ENCODE results near the gene STEAP3. TPM values are rescaled to one million over a fixed set of nuclear protein-coding genes. Genes with fewer than 3 reads are reported as not detected.

Gene STEAP3
- total and polyA plus RNA-seq, 2 donors (not counting 3 experiments of a cell fraction or from before 2014, with no cell fraction given) = 8.6 to 17.4 TPM

DNA sequence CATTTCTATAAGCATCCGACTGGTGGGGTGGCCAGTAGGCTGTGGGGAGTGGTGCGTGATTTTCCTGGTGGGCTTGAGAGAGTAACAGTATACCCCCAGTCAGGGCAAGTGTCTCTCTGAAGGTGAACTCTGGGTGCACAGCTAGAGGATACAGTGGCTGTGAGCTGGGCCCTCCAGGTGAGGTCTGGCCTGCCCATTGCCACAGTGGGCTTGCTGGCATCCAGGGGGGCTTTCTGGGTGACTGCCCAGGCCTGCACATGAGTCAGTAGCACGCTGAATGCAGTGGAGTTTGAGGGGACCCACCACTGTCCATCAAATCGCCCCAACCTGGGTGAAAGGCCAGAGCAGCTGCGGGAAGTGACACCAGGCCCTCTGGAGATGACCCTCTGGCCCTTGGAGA is 4.5 kb downstream of the STEAP3 start:
- no peaks in the 10 kb centered on the region for H3K9me1 ChIP-seq (replicated peaks; ENCODE audit: control insufficient read depth, extremely low read depth, insufficient read depth, low read length)
- no peak overlapping the region for H3K4me2 ChIP-seq (ENCODE audit: insufficient read depth, low read length)
- H3K79me2 ChIP-seq (ENCODE audit: control insufficient read depth, insufficient read depth, low read length) = peaks cover 18% of the 10 kb centered on the region
- no peaks in the 10 kb centered on the region for H3K36me3 ChIP-seq (ENCODE audit: control insufficient read depth in 2 of 2, extremely low read depth in 1 of 2, insufficient read depth in 2 of 2, low read length in 2 of 2)
- POLR2A ChIA-PET = no interaction called here
- no peak overlapping the region for H3K9ac ChIP-seq (replicated peaks; ENCODE audit: extremely low read depth, insufficient read depth, low read length)
- no peak for TF ChIP-seq JUN (IDR thresholded peaks at IDR 0.05; ENCODE audit: borderline replicate concordance, insufficient read depth, insufficient read length, low read depth)
- no peak for TF ChIP-seq POLR2A (IDR thresholded peaks at IDR 0.05; ENCODE audit: low read depth, low read length)
- no peak for TF ChIP-seq EZH2 (IDR thresholded peaks at IDR 0.05; ENCODE audit: borderline replicate concordance, low read depth, low read length, severe bottlenecking)
- no peak for TF ChIP-seq FOS (IDR thresholded peaks at IDR 0.05; ENCODE audit: borderline replicate concordance, insufficient read depth, low read length)
- TF ChIP-seq, protein P1, sequence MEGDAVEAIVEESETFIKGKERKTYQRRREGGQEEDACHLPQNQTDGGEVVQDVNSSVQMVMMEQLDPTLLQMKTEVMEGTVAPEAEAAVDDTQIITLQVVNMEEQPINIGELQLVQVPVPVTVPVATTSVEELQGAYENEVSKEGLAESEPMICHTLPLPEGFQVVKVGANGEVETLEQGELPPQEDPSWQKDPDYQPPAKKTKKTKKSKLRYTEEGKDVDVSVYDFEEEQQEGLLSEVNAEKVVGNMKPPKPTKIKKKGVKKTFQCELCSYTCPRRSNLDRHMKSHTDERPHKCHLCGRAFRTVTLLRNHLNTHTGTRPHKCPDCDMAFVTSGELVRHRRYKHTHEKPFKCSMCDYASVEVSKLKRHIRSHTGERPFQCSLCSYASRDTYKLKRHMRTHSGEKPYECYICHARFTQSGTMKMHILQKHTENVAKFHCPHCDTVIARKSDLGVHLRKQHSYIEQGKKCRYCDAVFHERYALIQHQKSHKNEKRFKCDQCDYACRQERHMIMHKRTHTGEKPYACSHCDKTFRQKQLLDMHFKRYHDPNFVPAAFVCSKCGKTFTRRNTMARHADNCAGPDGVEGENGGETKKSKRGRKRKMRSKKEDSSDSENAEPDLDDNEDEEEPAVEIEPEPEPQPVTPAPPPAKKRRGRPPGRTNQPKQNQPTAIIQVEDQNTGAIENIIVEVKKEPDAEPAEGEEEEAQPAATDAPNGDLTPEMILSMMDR (IDR thresholded peaks at IDR 0.05; ENCODE audit: extremely low read depth in 1 of 2, insufficient read depth in 1 of 2, low read depth in 1 of 2, low read length in 2 of 2) = no peak
- no peak for TF ChIP-seq MYC (IDR thresholded peaks at IDR 0.05; ENCODE audit: low read depth, low read length)
- no peak for TF ChIP-seq GATA2 (IDR thresholded peaks at IDR 0.05; ENCODE audit: insufficient read depth, insufficient read length, low read depth, low read length)
- TF ChIP-seq POLR2AphosphoS5 (IDR thresholded peaks at IDR 0.05; ENCODE audit: insufficient read depth, low read depth, low read length) = no peak
- TF ChIP-seq MAX (IDR thresholded peaks at IDR 0.05; ENCODE audit: insufficient read depth, insufficient read length) = no peak
- no peaks in the 10 kb centered on the region for H3K27me3 ChIP-seq (ENCODE audit: control insufficient read depth in 2 of 2, insufficient read depth in 2 of 2, low read length in 2 of 2)
- dilution Hi-C loops (cut with MboI; ENCODE audit: extremely low pct_ligation_motif_present, low sequenced_read_pairs) = no loop called here
- intact Hi-C loops (cut with micrococcal nuclease) = no loop called here
- H3K9me3 ChIP-seq (replicated peaks; ENCODE audit: control insufficient read depth, insufficient read depth, low read length) = no peaks in the 10 kb centered on the region
- DNase-seq (ENCODE audit: low read depth, low spot score) = no peak
- no TSS peak for BruUV-seq (replicated peaks)
- CTCF ChIA-PET = interaction anchor here (0.9 to 2.4 kb wide), 3 partner anchors 25 to 63 kb away, joined by 3 to 7 read pairs (median 3); no protein-coding TSS in a partner anchor
- no peaks in the 10 kb centered on the region for H4K20me1 ChIP-seq (replicated peaks; ENCODE audit: control insufficient read depth, extremely low read depth, insufficient read depth, low read length)
- H3K4me3 ChIP-seq (replicated peaks in 1 of 3; ENCODE audit: insufficient read depth in 1 of 3, low read depth in 1 of 3, low read length in 3 of 3) = no peak overlapping the region
- H3K27ac ChIP-seq (ENCODE audit: insufficient read depth, low read depth, low read length) = no peak overlapping the region
- peaks cover 8% of the 10 kb centered on the region for H3K4me1 ChIP-seq (ENCODE audit: control insufficient read depth, extremely low read depth, insufficient read depth, low read length)
- no peak overlapping the region for H2AFZ ChIP-seq (ENCODE audit: low read depth, low read length)
- FAIRE-seq = no peak
